Measurements from ENCODE around the gene LRIG2.
"Not testable (repeated sequence)": the region's sequence is repeated elsewhere in the genome, so short reads cannot be mapped to it uniquely, and the experiment has no call there.

Gene LRIG2

GRCh38 chr1:113146242-113147072 lies 73.5 kb downstream of the LRIG2 start:
- H2AFZ ChIP-seq (ENCODE audit: low read depth, low read length) = no peak overlapping the region
- no peak overlapping the region for H3K27ac ChIP-seq (ENCODE audit: low read length)
- H3K4me1 ChIP-seq (ENCODE audit: low read length) = peaks cover 3% of the 10 kb centered on the region
- TF ChIP-seq CTCF (IDR thresholded peaks at IDR 0.05; ENCODE audit: low read depth, low read length) (no peak), EZH2phosphoT487 (IDR thresholded peaks at IDR 0.05; ENCODE audit: low read depth) (no peak)
- no peaks in the 10 kb centered on the region for H3K36me3 ChIP-seq (replicated peaks; ENCODE audit: low read depth, low read length)
- no peaks in the 10 kb centered on the region for H3K79me2 ChIP-seq (ENCODE audit: low read length)
- H3K4me2 ChIP-seq (ENCODE audit: low read length) = no peak overlapping the region
- H3K9ac ChIP-seq (ENCODE audit: low read length) = no peak overlapping the region
- H3K27me3 ChIP-seq (ENCODE audit: low read depth, low read length) = no peaks in the 10 kb centered on the region
- no peaks in the 10 kb centered on the region for H3K9me3 ChIP-seq (ENCODE audit: insufficient read depth, low read length)
- H4K20me1 ChIP-seq (ENCODE audit: insufficient read depth, low read length) = no peaks in the 10 kb centered on the region
- H3K4me3 ChIP-seq (ENCODE audit: low read length) = no peak overlapping the region

- Histone ChIP-seq H3K9me3 (ENCODE audit: insufficient read depth, low read length) (no peaks in the 10 kb centered on the region), H3K9ac (ENCODE audit: low read length) (no peak overlapping the region), H2AFZ (ENCODE audit: low read depth, low read length) (no peak overlapping the region), H4K20me1 (ENCODE audit: insufficient read depth, low read length) (no peaks in the 10 kb centered on the region), H3K27ac (ENCODE audit: low read length) (no peak overlapping the region), H3K4me2 (ENCODE audit: low read length) (no peak overlapping the region), H3K36me3 (replicated peaks; ENCODE audit: low read depth, low read length) (no peaks in the 10 kb centered on the region), H3K4me3 (ENCODE audit: low read length) (no peak overlapping the region), H3K79me2 (ENCODE audit: low read length) (no peaks in the 10 kb centered on the region), H3K4me1 (ENCODE audit: low read length) (peaks cover 6% of the 10 kb centered on the region), H3K27me3 (ENCODE audit: low read depth, low read length) (no peaks in the 10 kb centered on the region)
- TF ChIP-seq EZH2phosphoT487 (IDR thresholded peaks at IDR 0.05; ENCODE audit: low read depth) (no peak), CTCF (IDR thresholded peaks at IDR 0.05; ENCODE audit: low read depth, low read length) (no peak)
These were observed 74.2 kb downstream of the LRIG2 start for GRCh38 chr1:113147073-113147625.

DNA sequence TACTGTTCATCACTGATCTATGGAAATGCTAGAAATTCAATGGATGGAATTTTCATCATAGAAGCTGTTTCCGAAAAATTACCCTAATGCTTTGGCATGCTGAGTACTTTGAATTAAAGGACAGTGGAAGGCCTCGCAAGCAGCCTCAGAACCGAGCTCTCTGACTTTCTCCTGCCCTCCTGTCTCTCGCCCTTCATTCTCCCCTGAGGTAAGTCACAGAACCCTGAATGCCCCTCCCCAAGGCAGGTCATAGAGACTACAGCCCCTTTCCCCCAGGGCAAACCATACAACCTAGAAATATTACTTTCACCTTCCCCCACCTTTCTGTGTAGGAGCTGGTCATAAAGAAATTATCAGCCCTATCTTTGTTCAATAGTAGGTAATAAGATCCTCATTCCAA lies 74.8 kb downstream of the LRIG2 start:
- H3K4me3 ChIP-seq (ENCODE audit: low read length) = no peak overlapping the region
- H3K9ac ChIP-seq (ENCODE audit: low read length) = no peak overlapping the region
- H3K79me2 ChIP-seq (ENCODE audit: low read length) = no peaks in the 10 kb centered on the region
- no peaks in the 10 kb centered on the region for H3K9me3 ChIP-seq (ENCODE audit: insufficient read depth, low read length)
- H3K27ac ChIP-seq (ENCODE audit: low read length) = no peak overlapping the region
- H3K27me3 ChIP-seq (ENCODE audit: low read depth, low read length) = no peaks in the 10 kb centered on the region
- H3K36me3 ChIP-seq (replicated peaks; ENCODE audit: low read depth, low read length) = no peaks in the 10 kb centered on the region
- no peaks in the 10 kb centered on the region for H4K20me1 ChIP-seq (ENCODE audit: insufficient read depth, low read length)
- peaks cover 7% of the 10 kb centered on the region for H3K4me1 ChIP-seq (ENCODE audit: low read length)
- H2AFZ ChIP-seq (ENCODE audit: low read depth, low read length) = no peak overlapping the region
- TF ChIP-seq EZH2phosphoT487 (IDR thresholded peaks at IDR 0.05; ENCODE audit: low read depth) (no peak), CTCF (IDR thresholded peaks at IDR 0.05; ENCODE audit: low read depth, low read length) (no peak)
- H3K4me2 ChIP-seq (ENCODE audit: low read length) = no peak overlapping the region

DNA sequence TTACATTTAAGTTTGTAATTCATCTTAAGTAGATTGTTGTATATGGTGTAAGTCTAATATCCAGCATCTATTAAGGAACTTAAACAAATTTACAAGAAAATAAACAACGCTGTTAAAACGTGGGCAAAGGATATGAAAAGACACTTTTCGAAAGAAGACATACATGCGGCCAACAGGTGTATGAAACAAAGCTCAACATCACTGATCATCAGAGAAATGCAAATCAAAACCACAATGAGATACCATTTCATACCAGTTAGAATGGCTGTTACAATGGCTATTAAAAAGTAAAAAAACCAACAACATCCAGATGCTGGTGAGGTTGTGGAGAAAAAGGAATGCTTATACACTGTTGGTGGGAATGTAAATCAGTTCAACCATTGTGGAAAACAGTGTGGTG lies 77.5 kb downstream of the LRIG2 start:
- not testable (repeated sequence) for H3K4me2 ChIP-seq (ENCODE audit: low read length); H3K27me3 ChIP-seq (ENCODE audit: low read depth, low read length); H3K4me3 ChIP-seq (ENCODE audit: low read length); H3K36me3 ChIP-seq (replicated peaks; ENCODE audit: low read depth, low read length); H3K27ac ChIP-seq (ENCODE audit: low read length); H2AFZ ChIP-seq (ENCODE audit: low read depth, low read length); H3K4me1 ChIP-seq (ENCODE audit: low read length); H3K9me3 ChIP-seq (ENCODE audit: insufficient read depth, low read length); H3K79me2 ChIP-seq (ENCODE audit: low read length); H4K20me1 ChIP-seq (ENCODE audit: insufficient read depth, low read length); H3K9ac ChIP-seq (ENCODE audit: low read length)
